Hematopoietic multipotent progenitor cell treated with erythropoietin and hydrocortisone succinate and interleukin-3 and kit ligand, for 8 days (in vitro differentiated cells): ENCODE measurements around the gene WDR91.

Experiments
- DNase-seq: peaks from one replicate; pipeline ENCODE4 v3.0.0-alpha.2; 2015

WDR91 gene

GRCh38 chr7:135195968-135196629 is 15.2 kb downstream of the WDR91 start:
- no peak for DNase-seq

GRCh38 chr7:135195156-135195555 is 16.2 kb downstream of the WDR91 start:
- no peak for DNase-seq

GRCh38 chr7:135194494-135195095 is 16.7 kb downstream of the WDR91 start:
- DNase-seq: no peak

GRCh38 chr7:135193615-135194081 is 17.7 kb downstream of the WDR91 start:
- DNase-seq: no peak

GRCh38 chr7:135192914-135193536 is 18.3 kb downstream of the WDR91 start:
- no peak for DNase-seq

GRCh38 chr7:135190703-135191102 is 20.6 kb downstream of the WDR91 start:
- no peak for DNase-seq

GRCh38 chr7:135189961-135190360 is 21.4 kb downstream of the WDR91 start:
- DNase-seq: no peak

- DNase-seq: no peak
Measured at GRCh38 chr7:135189221-135189662, 22.1 kb downstream of the WDR91 start.

- DNase-seq: no peak
Measured at GRCh38 chr7:135188298-135188984, 22.9 kb downstream of the WDR91 start.

- no peak for DNase-seq
Measured at GRCh38 chr7:135186841-135187253, 24.5 kb downstream of the WDR91 start.

- no peak for DNase-seq
Measured at GRCh38 chr7:135186261-135186540, 25.1 kb downstream of the WDR91 start.

- no peak for DNase-seq
Measured at GRCh38 chr7:135185471-135186260, 25.7 kb downstream of the WDR91 start.

GRCh38 chr7:135184254-135184841 is 27.0 kb downstream of the WDR91 start:
- peak; percentile 26 for DNase-seq

GRCh38 chr7:135183478-135183877 is 27.8 kb downstream of the WDR91 start:
- DNase-seq: no peak

GRCh38 chr7:135181929-135182678 is 29.2 kb downstream of the WDR91 start:
- no peak for DNase-seq

- DNase-seq: no peak
Measured at GRCh38 chr7:135181261-135181928, 29.9 kb downstream of the WDR91 start.

- DNase-seq: no peak
Measured at GRCh38 chr7:135180122-135180521, 31.2 kb downstream of the WDR91 start.

GRCh38 chr7:135179321-135179925 is 31.9 kb downstream of the WDR91 start:
- no peak for DNase-seq

GRCh38 chr7:135178364-135178763 is 33.0 kb downstream of the WDR91 start:
- no peak for DNase-seq

GRCh38 chr7:135177028-135177696 is 34.2 kb downstream of the WDR91 start:
- no peak for DNase-seq
